BLaER1 (cell line): ENCODE data around the gene SPEF2.

ENCODE experiments used
- H3K27ac ChIP-seq: shearing (Covaris generic); formaldehyde crosslinking; 2 replicates; pipeline ENCODE4 v1.8.1; 2022
- H3K27me3 ChIP-seq: shearing (Covaris generic); formaldehyde crosslinking; 2 replicates; pipeline ENCODE4 v1.8.1; 2022
- H3K36me3 ChIP-seq: shearing (Covaris generic); formaldehyde crosslinking; 2 replicates; pipeline ENCODE4 v1.8.1; 2022
- H3K4me1 ChIP-seq: shearing (Covaris generic); formaldehyde crosslinking; 2 replicates; pipeline ENCODE4 v1.8.1; 2022
- H3K4me2 ChIP-seq: shearing (Covaris generic); formaldehyde crosslinking; 2 replicates; pipeline ENCODE4 v1.8.1; 2022
- H3K4me3 ChIP-seq: shearing (Covaris generic); formaldehyde crosslinking; 2 replicates; pipeline ENCODE4 v1.8.1; 2022
- H3K9ac ChIP-seq: shearing (Covaris generic); formaldehyde crosslinking; 2 replicates; pipeline ENCODE4 v1.8.1; 2022
- H3K9me3 ChIP-seq: shearing (Covaris generic); formaldehyde crosslinking; 2 replicates; pipeline ENCODE4 v1.8.1; 2022
- H4K20me1 ChIP-seq: shearing (Covaris generic); formaldehyde crosslinking; 2 replicates; pipeline ENCODE4 v1.8.1; 2022
- Cebpa-rat ChIP-seq: shearing (Covaris generic); IDR thresholded peaks from 2 replicates; pipeline ENCODE4 v1.8.1; 2022

Gene SPEF2

GRCh38 chr5:35617435-35618303 is at the start of gene SPEF2:
SPEF2 (plus strand) TSS chr5:35617863; CDS start chr5:35617998, 135 bp downstream.
- peaks cover 31% of the 10 kb centered on the region for H3K27me3 ChIP-seq
- TF ChIP-seq Cebpa-rat: no peak
- H3K4me1 ChIP-seq: no peaks in the 10 kb centered on the region
- H3K9ac ChIP-seq: no peak within 1 kb of the TSS
- peaks cover 41% of the 10 kb centered on the region for H3K9me3 ChIP-seq
- H4K20me1 ChIP-seq: no peaks in the 10 kb centered on the region
- peak within 1 kb of the TSS; percentile 14 for H3K4me2 ChIP-seq
- no peaks in the 10 kb centered on the region for H3K36me3 ChIP-seq
- peak within 1 kb of the TSS; percentile 49 for H3K4me3 ChIP-seq
- no peak within 1 kb of the TSS for H3K27ac ChIP-seq

GRCh38 chr5:35575578-35575977 is 42.1 kb upstream of the SPEF2 start:
- no peak overlapping the region for H3K27ac ChIP-seq

GRCh38 chr5:35587419-35587818 is 30.2 kb upstream of the SPEF2 start:
- Histone ChIP-seq H3K4me2 (no peak overlapping the region), H4K20me1 (no peaks in the 10 kb centered on the region), H3K4me3 (no peak overlapping the region), H3K36me3 (no peaks in the 10 kb centered on the region), H3K9ac (no peak overlapping the region), H3K27ac (no peak overlapping the region), H3K4me1 (no peaks in the 10 kb centered on the region), H3K27me3 (no peaks in the 10 kb centered on the region), H3K9me3 (no peaks in the 10 kb centered on the region)
- no peak for TF ChIP-seq Cebpa-rat

More at GRCh38 chr5:35575578-35575977, 42.1 kb upstream of the SPEF2 start:
- Histone ChIP-seq H3K36me3 (no peaks in the 10 kb centered on the region), H3K4me2 (no peak overlapping the region), H3K9ac (no peak overlapping the region), H4K20me1 (no peaks in the 10 kb centered on the region), H3K4me1 (no peaks in the 10 kb centered on the region), H3K4me3 (no peak overlapping the region), H3K9me3 (no peaks in the 10 kb centered on the region), H3K27me3 (no peaks in the 10 kb centered on the region)
- TF ChIP-seq Cebpa-rat: no peak

- Histone ChIP-seq H3K4me1 (no peaks in the 10 kb centered on the region), H3K9ac (no peak overlapping the region), H4K20me1 (no peaks in the 10 kb centered on the region), H3K27me3 (no peaks in the 10 kb centered on the region), H3K4me2 (no peak overlapping the region), H3K9me3 (peaks cover 4% of the 10 kb centered on the region; the same call in 1 of the 2 replicates), H3K27ac (no peak overlapping the region), H3K4me3 (no peak overlapping the region), H3K36me3 (no peaks in the 10 kb centered on the region)
- TF ChIP-seq Cebpa-rat: no peak
Observed at GRCh38 chr5:35593338-35593737, 24.3 kb upstream of the SPEF2 start.

- no peak overlapping the region for H3K9ac ChIP-seq
- H3K9me3 ChIP-seq: peaks cover 4% of the 10 kb centered on the region; the same call in 1 of the 2 replicates
- H3K4me2 ChIP-seq: no peak overlapping the region
- H3K36me3 ChIP-seq: no peaks in the 10 kb centered on the region
- H3K4me3 ChIP-seq: no peak overlapping the region
- no peak overlapping the region for H3K27ac ChIP-seq
- no peaks in the 10 kb centered on the region for H3K27me3 ChIP-seq
- TF ChIP-seq Cebpa-rat: no peak
- no peaks in the 10 kb centered on the region for H4K20me1 ChIP-seq
- no peaks in the 10 kb centered on the region for H3K4me1 ChIP-seq
Observed at GRCh38 chr5:35598707-35599370, 18.8 kb upstream of the SPEF2 start.

- Histone ChIP-seq H3K9me3 (peaks cover 4% of the 10 kb centered on the region; the same call in 1 of the 2 replicates), H3K9ac (no peak overlapping the region), H3K4me1 (no peaks in the 10 kb centered on the region), H3K27ac (no peak overlapping the region), H4K20me1 (no peaks in the 10 kb centered on the region), H3K4me2 (no peak overlapping the region), H3K4me3 (no peak overlapping the region), H3K36me3 (no peaks in the 10 kb centered on the region), H3K27me3 (no peaks in the 10 kb centered on the region)
- TF ChIP-seq Cebpa-rat: no peak
Observed at GRCh38 chr5:35600591-35600990, 17.1 kb upstream of the SPEF2 start.

GRCh38 chr5:35608881-35609779 is 8.5 kb upstream of the SPEF2 start:
- H3K4me2 ChIP-seq: no peak overlapping the region
- H3K36me3 ChIP-seq: no peaks in the 10 kb centered on the region
- no peaks in the 10 kb centered on the region for H4K20me1 ChIP-seq
- no peak for TF ChIP-seq Cebpa-rat
- no peak overlapping the region for H3K4me3 ChIP-seq
- H3K27ac ChIP-seq: no peak overlapping the region
- no peaks in the 10 kb centered on the region for H3K27me3 ChIP-seq
- H3K4me1 ChIP-seq: no peaks in the 10 kb centered on the region
- peaks cover 14% of the 10 kb centered on the region for H3K9me3 ChIP-seq
- H3K9ac ChIP-seq: no peak overlapping the region

- peak overlapping the region; percentile 14; the same call in 1 of the 2 replicates for H3K4me2 ChIP-seq
- peaks cover 31% of the 10 kb centered on the region for H3K27me3 ChIP-seq
- no peaks in the 10 kb centered on the region for H3K36me3 ChIP-seq
- no peaks in the 10 kb centered on the region for H3K4me1 ChIP-seq
- H3K9me3 ChIP-seq: peaks cover 41% of the 10 kb centered on the region
- H3K4me3 ChIP-seq: no peak overlapping the region
- TF ChIP-seq Cebpa-rat: no peak
- H4K20me1 ChIP-seq: no peaks in the 10 kb centered on the region
- no peak overlapping the region for H3K27ac ChIP-seq
- no peak overlapping the region for H3K9ac ChIP-seq
Observed at GRCh38 chr5:35617060-35617434, 616 bp upstream of the SPEF2 start.

- Histone ChIP-seq H4K20me1 (no peaks in the 10 kb centered on the region), H3K27ac (no peak overlapping the region), H3K4me2 (peak overlapping the region; percentile 14), H3K4me1 (no peaks in the 10 kb centered on the region), H3K36me3 (no peaks in the 10 kb centered on the region), H3K9ac (no peak overlapping the region), H3K27me3 (peaks cover 31% of the 10 kb centered on the region), H3K4me3 (peak overlapping the region; percentile 49; the same call in 1 of the 2 replicates), H3K9me3 (peaks cover 41% of the 10 kb centered on the region)
- TF ChIP-seq Cebpa-rat: no peak
Observed at GRCh38 chr5:35618304-35618636, 607 bp downstream of the SPEF2 start.
